ENCODE measurements around the gene ASS1.

- TF ChIP-seq POLR2A (IDR thresholded peaks at IDR 0.05): no peak
- TF ChIP-seq, protein P1, sequence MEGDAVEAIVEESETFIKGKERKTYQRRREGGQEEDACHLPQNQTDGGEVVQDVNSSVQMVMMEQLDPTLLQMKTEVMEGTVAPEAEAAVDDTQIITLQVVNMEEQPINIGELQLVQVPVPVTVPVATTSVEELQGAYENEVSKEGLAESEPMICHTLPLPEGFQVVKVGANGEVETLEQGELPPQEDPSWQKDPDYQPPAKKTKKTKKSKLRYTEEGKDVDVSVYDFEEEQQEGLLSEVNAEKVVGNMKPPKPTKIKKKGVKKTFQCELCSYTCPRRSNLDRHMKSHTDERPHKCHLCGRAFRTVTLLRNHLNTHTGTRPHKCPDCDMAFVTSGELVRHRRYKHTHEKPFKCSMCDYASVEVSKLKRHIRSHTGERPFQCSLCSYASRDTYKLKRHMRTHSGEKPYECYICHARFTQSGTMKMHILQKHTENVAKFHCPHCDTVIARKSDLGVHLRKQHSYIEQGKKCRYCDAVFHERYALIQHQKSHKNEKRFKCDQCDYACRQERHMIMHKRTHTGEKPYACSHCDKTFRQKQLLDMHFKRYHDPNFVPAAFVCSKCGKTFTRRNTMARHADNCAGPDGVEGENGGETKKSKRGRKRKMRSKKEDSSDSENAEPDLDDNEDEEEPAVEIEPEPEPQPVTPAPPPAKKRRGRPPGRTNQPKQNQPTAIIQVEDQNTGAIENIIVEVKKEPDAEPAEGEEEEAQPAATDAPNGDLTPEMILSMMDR (IDR thresholded peaks at IDR 0.05): no peak
Measured at GRCh38 chr9:130429831-130430230, 14.9 kb upstream of the ASS1 start.
